ENCODE results near the gene KCNK2.

The KCNK2 gene

GRCh38 chr1:215215846-215216245, 133.3 kb downstream of the KCNK2 start:
- H3F3A ChIP-seq (ENCODE audit: control insufficient read depth, insufficient read depth) = no peaks in the 10 kb centered on the region
- H4K20me1 ChIP-seq (ENCODE audit: control insufficient read depth, insufficient read depth, low read depth, low read length) = no peaks in the 10 kb centered on the region
- H3K9me2 ChIP-seq (replicated peaks; ENCODE audit: control insufficient read depth, low read length) = no peaks in the 10 kb centered on the region
- no peak overlapping the region for H3K4me2 ChIP-seq (ENCODE audit: low read length)
- TF ChIP-seq CTCF (IDR thresholded peaks at IDR 0.05; ENCODE audit: low read depth, low read length, poor library complexity, severe bottlenecking) = no peak
- no peaks in the 10 kb centered on the region for H3K27me3 ChIP-seq (ENCODE audit: control insufficient read depth, low read length)
- H3K36me3 ChIP-seq (ENCODE audit: control insufficient read depth, low read length) = no peaks in the 10 kb centered on the region
- H3K27ac ChIP-seq (ENCODE audit: low read depth, low read length) = no peak overlapping the region
- H3K4me1 ChIP-seq (ENCODE audit: control insufficient read depth, low read length) = no peaks in the 10 kb centered on the region
- H3K4me3 ChIP-seq (ENCODE audit: low read length) = no peak overlapping the region
- no peaks in the 10 kb centered on the region for H3K79me2 ChIP-seq (ENCODE audit: control insufficient read depth, low read length)
- H3K9me3 ChIP-seq (ENCODE audit: control insufficient read depth, insufficient read depth, low read length) = no peaks in the 10 kb centered on the region

- H3K4me3 ChIP-seq (ENCODE audit: low read length) = no peak overlapping the region
- H3K27ac ChIP-seq (ENCODE audit: low read depth, low read length) = no peak overlapping the region
- no peaks in the 10 kb centered on the region for H3K4me1 ChIP-seq (ENCODE audit: control insufficient read depth, low read length)
- no peaks in the 10 kb centered on the region for H3K9me2 ChIP-seq (replicated peaks; ENCODE audit: control insufficient read depth, low read length)
- no peaks in the 10 kb centered on the region for H3K9me3 ChIP-seq (ENCODE audit: control insufficient read depth, insufficient read depth, low read length)
- H3K79me2 ChIP-seq (ENCODE audit: control insufficient read depth, low read length) = no peaks in the 10 kb centered on the region
- no peak overlapping the region for H3K4me2 ChIP-seq (ENCODE audit: low read length)
- H3F3A ChIP-seq (ENCODE audit: control insufficient read depth, insufficient read depth) = no peaks in the 10 kb centered on the region
- H3K36me3 ChIP-seq (ENCODE audit: control insufficient read depth, low read length) = no peaks in the 10 kb centered on the region
- TF ChIP-seq EZH2phosphoT487 (IDR thresholded peaks at IDR 0.05; ENCODE audit: borderline replicate concordance, low read length) (no peak), CTCF (IDR thresholded peaks at IDR 0.05; ENCODE audit: low read depth, low read length, poor library complexity, severe bottlenecking) (no peak)
- H4K20me1 ChIP-seq (ENCODE audit: control insufficient read depth, insufficient read depth, low read depth, low read length) = no peaks in the 10 kb centered on the region
- H3K27me3 ChIP-seq (ENCODE audit: control insufficient read depth, low read length) = no peaks in the 10 kb centered on the region
Measured at GRCh38 chr1:215219372-215219771, 136.8 kb downstream of the KCNK2 start.

- no peaks in the 10 kb centered on the region for H3F3A ChIP-seq (ENCODE audit: control insufficient read depth, insufficient read depth)
- no peaks in the 10 kb centered on the region for H3K9me3 ChIP-seq (ENCODE audit: control insufficient read depth, insufficient read depth, low read length)
- H3K4me2 ChIP-seq (ENCODE audit: low read length) = no peak overlapping the region
- H3K36me3 ChIP-seq (ENCODE audit: control insufficient read depth, low read length) = no peaks in the 10 kb centered on the region
- H3K79me2 ChIP-seq (ENCODE audit: control insufficient read depth, low read length) = no peaks in the 10 kb centered on the region
- H3K4me3 ChIP-seq (ENCODE audit: low read length) = no peak overlapping the region
- no peak overlapping the region for H3K27ac ChIP-seq (ENCODE audit: low read depth, low read length)
- H4K20me1 ChIP-seq (ENCODE audit: control insufficient read depth, insufficient read depth, low read depth, low read length) = no peaks in the 10 kb centered on the region
- no peak for TF ChIP-seq CTCF (IDR thresholded peaks at IDR 0.05; ENCODE audit: low read depth, low read length, poor library complexity, severe bottlenecking)
- no peak for TF ChIP-seq EZH2phosphoT487 (IDR thresholded peaks at IDR 0.05; ENCODE audit: borderline replicate concordance, low read length)
- no peaks in the 10 kb centered on the region for H3K9me2 ChIP-seq (replicated peaks; ENCODE audit: control insufficient read depth, low read length)
- H3K4me1 ChIP-seq (ENCODE audit: control insufficient read depth, low read length) = no peaks in the 10 kb centered on the region
- H3K27me3 ChIP-seq (ENCODE audit: control insufficient read depth, low read length) = no peaks in the 10 kb centered on the region
Measured at GRCh38 chr1:215220346-215220745, 137.8 kb downstream of the KCNK2 start.

GRCh38 chr1:215226757-215227156, 144.2 kb downstream of the KCNK2 start:
- H3K4me2 ChIP-seq (ENCODE audit: low read length) = no peak overlapping the region

More at GRCh38 chr1:215226757-215227156, 144.2 kb downstream of the KCNK2 start:
- Histone ChIP-seq H3K27me3 (ENCODE audit: control insufficient read depth, low read length) (no peaks in the 10 kb centered on the region), H3F3A (ENCODE audit: control insufficient read depth, insufficient read depth) (no peaks in the 10 kb centered on the region), H3K9me3 (ENCODE audit: control insufficient read depth, insufficient read depth, low read length) (no peaks in the 10 kb centered on the region), H3K79me2 (ENCODE audit: control insufficient read depth, low read length) (no peaks in the 10 kb centered on the region), H3K4me3 (ENCODE audit: low read length) (no peak overlapping the region), H3K9me2 (replicated peaks; ENCODE audit: control insufficient read depth, low read length) (no peaks in the 10 kb centered on the region), H3K4me1 (ENCODE audit: control insufficient read depth, low read length) (no peaks in the 10 kb centered on the region), H3K27ac (ENCODE audit: low read depth, low read length) (no peak overlapping the region), H3K36me3 (ENCODE audit: control insufficient read depth, low read length) (no peaks in the 10 kb centered on the region), H4K20me1 (ENCODE audit: control insufficient read depth, insufficient read depth, low read depth, low read length) (no peaks in the 10 kb centered on the region)
- no peak for TF ChIP-seq EZH2phosphoT487 (IDR thresholded peaks at IDR 0.05; ENCODE audit: borderline replicate concordance, low read length)
- no peak for TF ChIP-seq CTCF (IDR thresholded peaks at IDR 0.05; ENCODE audit: low read depth, low read length, poor library complexity, severe bottlenecking)
